ENCODE data around the gene ITGA3. TPM values are rescaled to one million over a fixed set of nuclear protein-coding genes. Genes with fewer than 3 reads are reported as not detected.

Gene ITGA3
- total and polyA plus RNA-seq, 2 of the 13 experiments (the other 11 are each of a cell fraction or from before 2014, with no cell fraction given) = 0.48 to 0.69 TPM

- TF ChIP-seq E2F2 (CRISPR knock-in tag; IDR thresholded peaks at IDR 0.05; ENCODE audit: borderline replicate concordance) (no peak), ZNF24 (IDR thresholded peaks at IDR 0.05) (no peak), THAP7 (CRISPR knock-in tag; IDR thresholded peaks at IDR 0.05) (no peak), IRX3 (CRISPR knock-in tag; IDR thresholded peaks at IDR 0.05; ENCODE audit: borderline replicate concordance, low read depth) (0 out of 2 replicates have a peak, but pooled peaks have one; percentile 34), SAP130 (CRISPR knock-in tag; IDR thresholded peaks at IDR 0.05; ENCODE audit: low read depth) (peak; percentile 87), HOXA3 (CRISPR knock-in tag; IDR thresholded peaks at IDR 0.05) (peak; percentile 72; the same call in 1 of the 2 replicates), ZNF276 (CRISPR knock-in tag; IDR thresholded peaks at IDR 0.05; ENCODE audit: low read depth) (peak; percentile 70), SMAD1 (CRISPR knock-in tag; IDR thresholded peaks at IDR 0.05; ENCODE audit: borderline replicate concordance, low read depth) (no peak), ZMAT5 (CRISPR knock-in tag; IDR thresholded peaks at IDR 0.05; ENCODE audit: borderline replicate concordance, low read depth) (no peak), ZNF609 (CRISPR knock-in tag; IDR thresholded peaks at IDR 0.05; ENCODE audit: borderline replicate concordance) (0 out of 2 replicates have a peak, but pooled peaks have one; percentile 23), JDP2 (CRISPR knock-in tag; IDR thresholded peaks at IDR 0.05; ENCODE audit: borderline replicate concordance) (no peak), CHD4 (IDR thresholded peaks at IDR 0.05; ENCODE audit: borderline replicate concordance, low read length) (peak; percentile 72; the same call in 1 of the 2 replicates), ZGPAT (CRISPR knock-in tag; IDR thresholded peaks at IDR 0.05) (peak; percentile 93), ZFX (CRISPR knock-in tag; IDR thresholded peaks at IDR 0.05; ENCODE audit: low read depth) (peak; percentile 87), FOXO1 (CRISPR knock-in tag; IDR thresholded peaks at IDR 0.05) (peak; percentile 68), NR2F1 (CRISPR knock-in tag; IDR thresholded peaks at IDR 0.05) (0 out of 4 replicates have a peak, but pooled peaks of 1 of the 2 experiments have one; percentile 6)
Measured at GRCh38 chr17:50094753-50095619, 39.1 kb downstream of the ITGA3 start, which contains the start of gene PDK2 (continued).
